Ovary (tissue), 9 donors: Measurements from ENCODE around the gene LEPR. TPM values are rescaled to one million over a fixed set of nuclear protein-coding genes. Genes with fewer than 3 reads are reported as not detected.

Source experiments
- DNase-seq, 5 donors: peaks; one replicate each; pipeline ENCODE4 v3.0.0-alpha.2; 2019 to 2020
- H3K27ac ChIP-seq, 2 donors: fragments of 200-600 bp; one replicate each; pipeline versions ENCODE4 v1.5.1 to v1.8.0; 2019 to 2022
- H3K27me3 ChIP-seq: fragments of 200-600 bp; one replicate; pipeline ENCODE4 v1.8.0; 2022
- H3K36me3 ChIP-seq: fragments of 200-600 bp; sonication (generic); one replicate; pipeline ENCODE4 v1.5.1; 2019
- H3K4me1 ChIP-seq: one replicate; pipeline ENCODE4 v1.8.1; 2013; ENCODE audit warnings: mild to moderate bottlenecking, moderate library complexity; ENCODE audit not compliant: insufficient read depth
- H3K4me3 ChIP-seq: fragments of 200-600 bp; sonication (generic); one replicate; pipeline ENCODE4 v1.5.1; 2017
- H3K9me3 ChIP-seq, 2 donors: fragments of 200-600 bp in 1 of 2; sonication (generic) in 1 of 2; one replicate each; pipeline versions ENCODE4 v1.5.1 to v1.8.1; 2013 to 2019; ENCODE audit warnings: mild to moderate bottlenecking in 1 of 2, moderate library complexity in 1 of 2
- CTCF ChIP-seq, 3 donors: fragments of 450-650 bp in 2 of 3; fragments of 200-600 bp in 1 of 3; IDR thresholded peaks; one replicate each; pipeline versions ENCODE4 v1.5.1 to v1.8.0; 2016 to 2022; ENCODE audit warnings: antibody characterized with exemption in 3 of 3, mild to moderate bottlenecking in 1 of 3
- EP300 ChIP-seq: sonication (generic); formaldehyde crosslinking; IDR thresholded peaks from one replicate; pipeline ENCODE4 v1.6.1; 2017; ENCODE audit warnings: antibody characterized with exemption
- POLR2A ChIP-seq: fragments of 450-650 bp; IDR thresholded peaks from one replicate; pipeline ENCODE4 v1.6.1; 2017; ENCODE audit warnings: antibody characterized with exemption, mild to moderate bottlenecking, moderate library complexity
- WGBS, 3 donors: extraction: QIAGEN DNeasy Blood & Tissue Kit in 1 of 3; methylation state at CpG; one replicate each; pipeline versions ENCODE4 v1.1.5 to v1.1.7; 2013 to 2017; 5-methylcytosine and 5-hydroxymethylcytosine counted together
- intact Hi-C, 4 donors: fragments of 100-400 bp; cut with DNase I; formaldehyde crosslinking; loops; one replicate each; pipeline versions ENCODE4 v1.11.0 to v1.15.1; 2022 to 2023
- polyA plus RNA-seq, 2 donors: library from polyadenylated mRNA; stranded (reverse); fragments of 200-250 nt in 1 of 2; fragments of 350-450 nt in 1 of 2; fragmentation: Illumina TruSeq in 1 of 2; extraction: RNeasy Lipid Tissue Mini Kit (QIAGEN cat#74804) in 1 of 2; gene quantifications; one replicate each; pipeline ENCODE4 v1.2.3, GENCODE V29; 2013 to 2014
- total RNA-seq, 7 donors: library from RNA; depleted of rRNA in 2 of 7; stranded (reverse); fragments of >200 nt in 2 of 7; fragmentation: NEBNext Ultra II Directional in 3 of 7; extraction: Animal tissue kit (Norgen Biotek cat#: 25700) in 3 of 7; gene quantifications; one replicate each; pipeline versions ENCODE4 v1.1.0 to v1.2.4, GENCODE V29; 2016 to 2023
- donor health status: DM: no; HTN: no; CAD: no; lungs with moderate emphysema.
- donor health status: DM: no; HTN: no; CAD: no.
- donor health status: Bipolar disorder and iron deficiency.
- donor health status: DM: yes; HTN: yes; CAD: no.
- donor health status: DM: no; HTN: no; CAD: no.
- donor health status: DM: yes; HTN: yes; CAD: no.

Gene LEPR
- total and polyA plus RNA-seq, 9 donors, result 21.2 to 108 (median 29.2) TPM

- intact Hi-C loops, result loop anchor here in 2 of 4 donors (5.0 to 10.0 kb wide), 4 partner anchors 169 to 359 kb away; no protein-coding TSS in a partner anchor
- DNase-seq, result no peak
- WGBS, 3 donors, result 41 to 49% (median 46%) methylated on average over 2 of the region's 2 CpGs
Measured at GRCh38 chr1:65423884-65424572, 3.6 kb downstream of the LEPR start.

GRCh38 chr1:65424573-65424889 lies 4.1 kb downstream of the LEPR start:
- TF ChIP-seq POLR2A, result no peak
- TF ChIP-seq EP300, result no peak
- intact Hi-C loops, result loop anchor here in 2 of 4 donors (5.0 to 10.0 kb wide), 4 partner anchors 170 to 360 kb away; no protein-coding TSS in a partner anchor
- Histone ChIP-seq H3K9me3 (no peaks in the 10 kb centered on the region), H3K36me3 (no peaks in the 10 kb centered on the region), H3K4me1 (peaks cover 17% of the 10 kb centered on the region), H3K27me3 (no peaks in the 10 kb centered on the region), H3K27ac (no peak overlapping the region), H3K4me3 (no peak overlapping the region)
- no peak for DNase-seq
- WGBS, 3 donors, result 56 to 63% (median 63%) methylated on average over 1 of the region's 1 CpG

More at GRCh38 chr1:65423884-65424572, 3.6 kb downstream of the LEPR start:
- peaks cover 16% of the 10 kb centered on the region for H3K4me1 ChIP-seq
- no peak for TF ChIP-seq POLR2A
- TF ChIP-seq CTCF (IDR thresholded peaks at IDR 0.05), result no peak
- TF ChIP-seq EP300, result no peak
- H3K27me3 ChIP-seq, result no peaks in the 10 kb centered on the region
- no peak overlapping the region for H3K4me3 ChIP-seq
- H3K36me3 ChIP-seq, result no peaks in the 10 kb centered on the region
- H3K9me3 ChIP-seq, result no peaks in the 10 kb centered on the region
- no peak overlapping the region for H3K27ac ChIP-seq

- H3K27ac ChIP-seq, result no peak overlapping the region
- 91 to 96% (median 93%) methylated on average over 2 of the region's 2 CpGs for WGBS, 3 donors
- intact Hi-C loops, result loop anchor here in 1 of 4 donors (10.0 kb wide), 3 partner anchors 170 to 360 kb away; no protein-coding TSS in a partner anchor
- no peak overlapping the region for H3K4me3 ChIP-seq
- H3K27me3 ChIP-seq, result no peaks in the 10 kb centered on the region
- no peak for TF ChIP-seq CTCF (IDR thresholded peaks at IDR 0.05)
- TF ChIP-seq EP300, result no peak
- no peak for TF ChIP-seq POLR2A
- peaks cover 17% of the 10 kb centered on the region for H3K4me1 ChIP-seq
- no peaks in the 10 kb centered on the region for H3K9me3 ChIP-seq
- DNase-seq, result no peak
- no peaks in the 10 kb centered on the region for H3K36me3 ChIP-seq
Measured at GRCh38 chr1:65425006-65425405, 4.5 kb downstream of the LEPR start.

- peaks cover 17% of the 10 kb centered on the region for H3K4me1 ChIP-seq
- intact Hi-C loops, result loop anchor here in 1 of 4 donors (10.0 kb wide), 3 partner anchors 171 to 361 kb away; no protein-coding TSS in a partner anchor
- 91 to 94% (median 92%) methylated on average over 3 of the region's 3 CpGs for WGBS, 3 donors
- H3K9me3 ChIP-seq, result no peaks in the 10 kb centered on the region
- H3K27me3 ChIP-seq, result no peaks in the 10 kb centered on the region
- no peaks in the 10 kb centered on the region for H3K36me3 ChIP-seq
- DNase-seq, result no peak
- H3K4me3 ChIP-seq, result no peak overlapping the region
- H3K27ac ChIP-seq, result no peak overlapping the region
- TF ChIP-seq POLR2A, result no peak
Measured at GRCh38 chr1:65425697-65426096, 5.2 kb downstream of the LEPR start.

- H3K27ac ChIP-seq, result no peak overlapping the region
- H3K4me3 ChIP-seq, result no peak overlapping the region
- no peaks in the 10 kb centered on the region for H3K36me3 ChIP-seq
- H3K27me3 ChIP-seq, result no peaks in the 10 kb centered on the region
- intact Hi-C loops, result loop anchor here in 1 of 4 donors (10.0 kb wide), 3 partner anchors 174 to 364 kb away; no protein-coding TSS in a partner anchor
- WGBS, 3 donors, result 91 to 92% (median 92%) methylated on average over 2 of the region's 2 CpGs
- no peak for DNase-seq
- TF ChIP-seq EP300, result no peak
- no peak for TF ChIP-seq POLR2A
- no peak for TF ChIP-seq CTCF (IDR thresholded peaks at IDR 0.05)
- H3K4me1 ChIP-seq, result peaks cover 3% of the 10 kb centered on the region
- H3K9me3 ChIP-seq, result no peaks in the 10 kb centered on the region
Measured at GRCh38 chr1:65429078-65429477, 8.6 kb downstream of the LEPR start.
